Mesodermal cell (in vitro differentiated cells): ENCODE results near the gene P2RX6.
"Not testable (repeated sequence)": the region's sequence is repeated elsewhere in the genome, so short reads cannot be mapped to it uniquely, and the experiment has no call there.

Experiments
- H3K27ac ChIP-seq: 2 replicates; pipeline ENCODE4 v1.7.0; 2013; ENCODE audit warnings: mild to moderate bottlenecking, low read depth, low read length, moderate library complexity; ENCODE audit not compliant: severe bottlenecking
- H3K36me3 ChIP-seq: 2 replicates; pipeline ENCODE4 v1.7.1; 2013; ENCODE audit warnings: mild to moderate bottlenecking, low read length, moderate library complexity; ENCODE audit not compliant: control insufficient read depth, insufficient read depth
- H3K4me1 ChIP-seq: one replicate; pipeline ENCODE4 v1.7.1; 2013; ENCODE audit warnings: mild to moderate bottlenecking, low read length; ENCODE audit not compliant: insufficient read depth, control insufficient read depth, poor library complexity, severe bottlenecking
- H3K4me3 ChIP-seq: 2 replicates; pipeline ENCODE4 v1.7.0; 2013; ENCODE audit warnings: low read length, control low read depth, mild to moderate bottlenecking; ENCODE audit not compliant: insufficient read depth, poor library complexity, severe bottlenecking; ENCODE audit errors: extremely low read depth
- H3K9me3 ChIP-seq: 2 replicates; pipeline ENCODE4 v1.7.1; 2013; ENCODE audit warnings: mild to moderate bottlenecking, low read length, moderate library complexity; ENCODE audit not compliant: control insufficient read depth
- WGBS, 2 experiments: methylation state at CpG; one replicate each; pipeline ENCODE4 v1.1.5; 2013; ENCODE audit warnings: missing lambda C conversion rate in 2 of 2; ENCODE audit not compliant: insufficient coverage in 2 of 2; 5-methylcytosine and 5-hydroxymethylcytosine counted together

P2RX6 gene

GRCh38 chr22:21051831-21052400, 37.0 kb downstream of the P2RX6 start:
- no peaks in the 10 kb centered on the region for H3K36me3 ChIP-seq
- 35 to 43% methylated on average over 6 to 8 of the region's 8 CpGs for WGBS, 2 experiments
- no peak overlapping the region for H3K4me3 ChIP-seq
- H3K9me3 ChIP-seq, result no peaks in the 10 kb centered on the region
- H3K4me1 ChIP-seq, result peaks cover 13% of the 10 kb centered on the region
- H3K27ac ChIP-seq, result no peak overlapping the region

GRCh38 chr22:21052715-21053459, 37.9 kb downstream of the P2RX6 start:
- Histone ChIP-seq H3K9me3 (no peaks in the 10 kb centered on the region), H3K36me3 (no peaks in the 10 kb centered on the region), H3K4me1 (peaks cover 13% of the 10 kb centered on the region), H3K27ac (no peak overlapping the region), H3K4me3 (no peak overlapping the region)
- 91 to 95% methylated on average over 6 to 7 of the region's 8 CpGs for WGBS, 2 experiments

GRCh38 chr22:21054046-21054713, 39.2 kb downstream of the P2RX6 start:
- no peaks in the 10 kb centered on the region for H3K36me3 ChIP-seq
- no peak overlapping the region for H3K27ac ChIP-seq
- H3K4me1 ChIP-seq, result peaks cover 13% of the 10 kb centered on the region
- WGBS, 2 experiments, result 86 to 93% methylated on average over 11 to 14 of the region's 15 CpGs
- no peaks in the 10 kb centered on the region for H3K9me3 ChIP-seq
- H3K4me3 ChIP-seq, result no peak overlapping the region

- Histone ChIP-seq H3K27ac (no peak overlapping the region), H3K4me3 (no peak overlapping the region), H3K4me1 (peaks cover 13% of the 10 kb centered on the region), H3K36me3 (no peaks in the 10 kb centered on the region), H3K9me3 (no peaks in the 10 kb centered on the region)
- WGBS, 2 experiments, result 96% methylated on average over 9 of the region's 11 CpGs
Observed at GRCh38 chr22:21054714-21055563, 40.0 kb downstream of the P2RX6 start.

- WGBS, 2 experiments, result 71 to 77% methylated on average over 4 of the region's 4 CpGs
Observed at GRCh38 chr22:21055564-21055834, 40.5 kb downstream of the P2RX6 start.

GRCh38 chr22:21055880-21056319, 40.9 kb downstream of the P2RX6 start:
- no peak overlapping the region for H3K4me3 ChIP-seq
- H3K4me1 ChIP-seq, result peaks cover 13% of the 10 kb centered on the region
- no peaks in the 10 kb centered on the region for H3K36me3 ChIP-seq
- H3K27ac ChIP-seq, result no peak overlapping the region
- WGBS, 2 experiments, result 57 to 60% methylated on average over 7 of the region's 7 CpGs
- no peaks in the 10 kb centered on the region for H3K9me3 ChIP-seq

More at GRCh38 chr22:21055564-21055834, 40.5 kb downstream of the P2RX6 start:
- Histone ChIP-seq H3K9me3 (no peaks in the 10 kb centered on the region), H3K27ac (no peak overlapping the region), H3K4me1 (peaks cover 13% of the 10 kb centered on the region), H3K4me3 (no peak overlapping the region), H3K36me3 (no peaks in the 10 kb centered on the region)

GRCh38 chr22:21060363-21060762, 45.4 kb downstream of the P2RX6 start:
- H3K36me3 ChIP-seq, H3K9me3 ChIP-seq, H3K4me1 ChIP-seq, H3K4me3 ChIP-seq, H3K27ac ChIP-seq: not testable (repeated sequence)
- WGBS, 2 experiments, result 80% methylated on average over 1 of the region's 8 CpGs; no CpG with 5 or more reads in 1 of the 2 experiments

- H3K27ac ChIP-seq, H3K36me3 ChIP-seq, H3K9me3 ChIP-seq, H3K4me1 ChIP-seq, H3K4me3 ChIP-seq: not testable (repeated sequence)
- 94% methylated on average over 5 to 9 of the region's 18 CpGs for WGBS, 2 experiments
Observed at GRCh38 chr22:21061660-21062321, 46.8 kb downstream of the P2RX6 start.

- not testable (repeated sequence) for H3K4me3 ChIP-seq, H3K4me1 ChIP-seq, H3K9me3 ChIP-seq, H3K27ac ChIP-seq, H3K36me3 ChIP-seq
- 88 to 93% methylated on average over 10 of the region's 11 CpGs for whole genome bisulfite sequencing, 2 experiments
Observed at GRCh38 chr22:21064425-21064824, 49.5 kb downstream of the P2RX6 start.
